Activated CD4-positive, alpha-beta T cell treated with anti-CD3 and anti-CD28 coated beads, Interleukin-2, amount 10 ng/mL, durations not matched to agents 7 days and 5 days (primary cell): Measurements from ENCODE around the gene NUBP1. TPM values are rescaled to one million over a fixed set of nuclear protein-coding genes. Genes with fewer than 3 reads are reported as not detected.

ENCODE experiments used
- CTCF ChIA-PET: fragments of 350-600 bp; sonication (Branson Sonifier 250); formaldehyde crosslinking; loops from one replicate; lab custom pipeline; 2021; ENCODE audit warnings: antibody characterized with exemption; lab: Charles Lee
- POLR2A ChIA-PET: fragments of 350-600 bp; sonication (Branson Sonifier 250); formaldehyde crosslinking; loops from one replicate; lab custom pipeline; 2021; ENCODE audit warnings: antibody characterized with exemption; lab: Charles Lee
- DNase-seq: peaks from one replicate; pipeline ENCODE4 v3.0.0-alpha.2; 2020
- H3K27ac Mint-ChIP-seq: one replicate; pipeline ENCODE4 v1.8.0; 2021; ENCODE audit warnings: mild to moderate bottlenecking, moderate library complexity, mixed read lengths
- H3K27me3 Mint-ChIP-seq: one replicate; pipeline ENCODE4 v1.8.0; 2021; ENCODE audit warnings: mixed read lengths
- H3K36me3 Mint-ChIP-seq: one replicate; pipeline ENCODE4 v1.8.0; 2021; ENCODE audit warnings: low read depth, mixed read lengths
- H3K4me1 Mint-ChIP-seq: one replicate; pipeline ENCODE4 v1.8.0; 2021; ENCODE audit warnings: mixed read lengths
- H3K4me3 Mint-ChIP-seq: one replicate; pipeline ENCODE4 v1.8.0; 2021; ENCODE audit warnings: mild to moderate bottlenecking, moderate library complexity, mixed read lengths
- H3K9me3 Mint-ChIP-seq: one replicate; pipeline ENCODE4 v1.8.0; 2021; ENCODE audit warnings: mixed read lengths
- total RNA-seq, 2 experiments: library from RNA; stranded (reverse); gene quantifications; one replicate each; pipeline ENCODE4 v1.2.3, GENCODE V29; 2021

Gene NUBP1
- total RNA-seq, 2 experiments from 2014 or later, result 26.3 to 28.7 TPM

DNA sequence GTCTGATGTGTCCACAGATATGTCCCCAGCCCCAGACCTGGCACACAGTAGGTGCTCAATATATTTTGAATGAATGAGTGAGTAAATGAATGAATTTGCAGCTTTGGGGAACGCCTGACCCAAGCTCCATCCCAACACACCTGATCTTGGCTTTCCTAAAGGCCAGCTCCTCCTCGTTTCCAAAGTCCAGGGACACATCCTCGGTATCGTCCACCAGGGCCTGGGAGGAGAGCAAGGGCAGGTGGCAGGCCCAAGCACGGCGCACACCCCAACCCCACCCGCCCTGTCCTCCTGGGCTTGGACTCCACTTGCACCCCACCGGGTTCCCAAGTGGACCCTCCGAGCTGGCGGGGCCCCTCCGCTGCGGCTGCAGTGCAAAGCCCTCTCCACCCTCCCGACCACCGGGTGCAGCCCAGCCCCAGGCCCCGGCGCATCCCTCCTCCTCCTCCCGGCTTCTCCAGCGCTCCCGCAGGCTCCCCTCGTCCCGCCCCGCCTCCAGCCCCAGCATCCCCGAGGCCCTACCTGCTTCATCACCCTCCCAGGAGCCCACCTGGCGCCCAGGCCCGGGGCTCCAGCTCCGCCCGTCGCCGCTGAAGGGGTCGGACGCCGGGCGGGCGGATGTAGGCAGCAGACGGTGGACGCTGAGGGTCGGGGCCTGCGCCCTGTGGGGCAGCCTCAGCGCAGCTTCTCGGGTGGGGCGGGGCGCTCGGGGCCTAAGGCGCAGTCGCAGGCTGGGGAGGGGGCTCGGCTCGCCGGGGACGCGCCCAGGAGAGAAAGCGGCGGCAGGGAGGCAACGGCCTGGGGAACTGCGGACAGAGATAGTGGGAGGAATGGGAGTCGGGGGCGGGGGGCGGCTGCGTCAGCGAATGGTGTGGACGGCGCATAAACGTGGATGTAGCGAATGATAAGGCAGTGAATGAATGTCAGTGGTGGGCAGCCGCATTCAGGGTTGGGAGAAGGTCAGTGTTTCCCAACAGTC lies 74.6 kb downstream of the NUBP1 start, which contains the start of gene TVP23A:
Gene TVP23A (minus strand): TSS at position 832 of the 979 bp plus-strand sequence. CDS start 301 bp downstream, at position 531.
- H3K36me3 Mint-ChIP-seq, result no peaks in the 10 kb centered on the region
- no peak within 1 kb of the TSS for H3K27ac Mint-ChIP-seq
- no peak for DNase-seq
- H3K27me3 Mint-ChIP-seq, result peaks cover 9% of the 10 kb centered on the region
- H3K4me3 Mint-ChIP-seq, result no peak within 1 kb of the TSS
- no peaks in the 10 kb centered on the region for H3K9me3 Mint-ChIP-seq
- H3K4me1 Mint-ChIP-seq, result no peaks in the 10 kb centered on the region
- ChIA-PET POLR2A (no interaction called here), CTCF (no interaction called here)

Other genes starting within 250 kb of the NUBP1 start
- gene EMP2, start 163.2 kb upstream of the NUBP1 start, total RNA-seq, result not detected
- gene TEKT5, start 48.9 kb upstream of the NUBP1 start, total RNA-seq, result not detected
- gene TVP23A, start 75.0 kb downstream of the NUBP1 start, total RNA-seq, result not detected
- 10 to 100 TPM; 21.5 to 24.6 TPM for gene CIITA, start 133.4 kb downstream of the NUBP1 start, total RNA-seq
- 10 to 100 TPM; 29.2 to 36.9 TPM for gene DEXI, start 198.6 kb downstream of the NUBP1 start, total RNA-seq
- 10 to 100 TPM; 30.9 to 35.1 TPM for gene CLEC16A, start 200.7 kb downstream of the NUBP1 start, total RNA-seq